ENCODE measurements around the gene HSPA1B. TPM values are rescaled to one million over a fixed set of nuclear protein-coding genes. Genes with fewer than 3 reads are reported as not detected.
"Not testable (repeated sequence)": the region's sequence is repeated elsewhere in the genome, so short reads cannot be mapped to it uniquely, and the experiment has no call there.

Gene HSPA1B
- total and polyA plus RNA-seq, 2 experiments from 2014 or later: 111 to 172 TPM

- TF ChIP-seq EZH2 (IDR thresholded peaks at IDR 0.05; ENCODE audit: borderline replicate concordance) (no peak), EZH2phosphoT487 (IDR thresholded peaks at IDR 0.05; ENCODE audit: low read depth, severe bottlenecking, unreplicated experiment) (no peak)
- TF ChIP-seq, protein P1, sequence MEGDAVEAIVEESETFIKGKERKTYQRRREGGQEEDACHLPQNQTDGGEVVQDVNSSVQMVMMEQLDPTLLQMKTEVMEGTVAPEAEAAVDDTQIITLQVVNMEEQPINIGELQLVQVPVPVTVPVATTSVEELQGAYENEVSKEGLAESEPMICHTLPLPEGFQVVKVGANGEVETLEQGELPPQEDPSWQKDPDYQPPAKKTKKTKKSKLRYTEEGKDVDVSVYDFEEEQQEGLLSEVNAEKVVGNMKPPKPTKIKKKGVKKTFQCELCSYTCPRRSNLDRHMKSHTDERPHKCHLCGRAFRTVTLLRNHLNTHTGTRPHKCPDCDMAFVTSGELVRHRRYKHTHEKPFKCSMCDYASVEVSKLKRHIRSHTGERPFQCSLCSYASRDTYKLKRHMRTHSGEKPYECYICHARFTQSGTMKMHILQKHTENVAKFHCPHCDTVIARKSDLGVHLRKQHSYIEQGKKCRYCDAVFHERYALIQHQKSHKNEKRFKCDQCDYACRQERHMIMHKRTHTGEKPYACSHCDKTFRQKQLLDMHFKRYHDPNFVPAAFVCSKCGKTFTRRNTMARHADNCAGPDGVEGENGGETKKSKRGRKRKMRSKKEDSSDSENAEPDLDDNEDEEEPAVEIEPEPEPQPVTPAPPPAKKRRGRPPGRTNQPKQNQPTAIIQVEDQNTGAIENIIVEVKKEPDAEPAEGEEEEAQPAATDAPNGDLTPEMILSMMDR (IDR thresholded peaks at IDR 0.05; ENCODE audit: poor library complexity): no peak
- 78% methylated on average over 21 of the region's 21 CpGs for WGBS (ENCODE audit: low lambda C conversion rate, missing lambda C conversion rate)
These were observed 37.9 kb downstream of the HSPA1B start for GRCh38 chr6:31865205-31866118.

DNA sequence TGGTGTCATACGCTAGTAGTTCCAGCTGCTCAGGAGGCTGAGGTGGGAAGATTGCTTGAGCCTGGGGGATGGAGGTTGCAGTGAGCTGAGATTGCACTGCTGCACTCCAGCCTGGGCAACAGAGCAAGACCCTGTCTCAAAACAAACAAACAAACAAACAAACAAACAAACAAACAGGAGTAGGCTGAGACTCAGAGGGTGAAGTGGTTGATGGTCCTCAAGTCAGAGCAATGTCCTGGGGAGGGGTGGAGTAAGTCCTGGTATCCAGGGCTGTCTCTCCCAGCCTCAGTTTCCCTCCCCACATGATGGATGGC, 41.1 kb downstream of the HSPA1B start:
- H3K79me2 ChIP-seq; H3K9me2 ChIP-seq (replicated peaks; ENCODE audit: insufficient read depth); DNase-seq (ENCODE audit: low spot score); H3K27ac ChIP-seq; H3K4me2 ChIP-seq; H3K27me3 ChIP-seq; H2AFZ ChIP-seq; H3K36me3 ChIP-seq (replicated peaks; ENCODE audit: insufficient read depth, low read depth); H3K4me1 ChIP-seq (ENCODE audit: insufficient read depth); H3K4me3 ChIP-seq; H4K20me1 ChIP-seq (ENCODE audit: insufficient read depth, poor library complexity, severe bottlenecking); H3K9me3 ChIP-seq (ENCODE audit: low read depth): not testable (repeated sequence)
- WGBS (ENCODE audit: low lambda C conversion rate, missing lambda C conversion rate): 90% methylated on average over 1 of the region's 1 CpG

More at GRCh38 chr6:31865205-31866118, 37.9 kb downstream of the HSPA1B start:
- Histone ChIP-seq H2AFZ (no peak overlapping the region), H3K27me3 (no peaks in the 10 kb centered on the region), H3K9me2 (replicated peaks; ENCODE audit: insufficient read depth) (no peaks in the 10 kb centered on the region), H3K4me3 (no peak overlapping the region), H3K4me1 (ENCODE audit: insufficient read depth) (peaks cover 5% of the 10 kb centered on the region), H3K36me3 (replicated peaks; ENCODE audit: insufficient read depth, low read depth) (no peaks in the 10 kb centered on the region), H3K79me2 (peaks cover 19% of the 10 kb centered on the region), H3K27ac (peak overlapping the region; percentile 11), H4K20me1 (ENCODE audit: insufficient read depth, poor library complexity, severe bottlenecking) (peaks cover 2% of the 10 kb centered on the region), H3K9me3 (ENCODE audit: low read depth) (no peaks in the 10 kb centered on the region), H3K4me2 (no peak overlapping the region)
- peak; percentile 38 for DNase-seq (ENCODE audit: low spot score)

- H3K4me3 ChIP-seq: no peak overlapping the region
- no peaks in the 10 kb centered on the region for H4K20me1 ChIP-seq (ENCODE audit: insufficient read depth, poor library complexity, severe bottlenecking)
- H3K9me2 ChIP-seq (replicated peaks; ENCODE audit: insufficient read depth): no peaks in the 10 kb centered on the region
- H3K36me3 ChIP-seq (replicated peaks; ENCODE audit: insufficient read depth, low read depth): no peaks in the 10 kb centered on the region
- H3K9me3 ChIP-seq (ENCODE audit: low read depth): no peaks in the 10 kb centered on the region
- H2AFZ ChIP-seq: no peak overlapping the region
- no peak overlapping the region for H3K27ac ChIP-seq
- H3K4me1 ChIP-seq (ENCODE audit: insufficient read depth): peaks cover 1% of the 10 kb centered on the region
- no peak for DNase-seq (ENCODE audit: low spot score)
- TF ChIP-seq, protein P1 (IDR thresholded peaks at IDR 0.05; ENCODE audit: poor library complexity): no peak
- TF ChIP-seq EZH2phosphoT487 (IDR thresholded peaks at IDR 0.05; ENCODE audit: low read depth, severe bottlenecking, unreplicated experiment) (no peak), EZH2 (IDR thresholded peaks at IDR 0.05; ENCODE audit: borderline replicate concordance) (no peak)
- WGBS (ENCODE audit: low lambda C conversion rate, missing lambda C conversion rate): 90% methylated on average over 8 of the region's 8 CpGs
- no peaks in the 10 kb centered on the region for H3K79me2 ChIP-seq
- H3K4me2 ChIP-seq: no peak overlapping the region
- H3K27me3 ChIP-seq: no peaks in the 10 kb centered on the region
These were observed 41.8 kb downstream of the HSPA1B start for GRCh38 chr6:31869343-31869742.

DNA sequence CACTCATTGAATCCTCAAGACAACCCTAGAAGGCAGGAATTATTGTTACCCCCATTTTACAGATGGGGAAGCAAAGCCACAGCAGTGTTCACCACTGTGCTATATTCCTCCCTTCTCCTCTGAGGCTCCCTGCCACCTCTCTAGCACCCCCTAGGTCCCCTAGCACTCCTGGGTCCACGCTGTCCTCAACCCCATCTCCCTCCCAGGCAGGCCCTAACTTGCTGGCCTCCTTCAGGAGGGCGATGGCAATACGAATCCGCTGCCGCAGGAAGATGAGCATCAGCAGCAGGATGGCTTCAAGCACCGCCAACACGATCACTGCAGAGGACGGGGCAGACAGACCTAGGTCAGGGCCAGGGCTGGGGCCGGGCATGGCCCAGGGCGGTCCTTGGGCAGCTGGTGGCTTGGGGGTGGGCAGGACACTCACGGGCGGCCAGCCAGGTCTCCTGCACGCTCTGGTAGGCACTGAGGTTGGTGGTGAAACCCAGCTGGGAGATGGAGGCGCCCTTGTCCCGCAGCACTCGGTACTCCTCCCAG, 42.9 kb downstream of the HSPA1B start:
- H3K27me3 ChIP-seq: no peaks in the 10 kb centered on the region
- no peak overlapping the region for H2AFZ ChIP-seq
- TF ChIP-seq, protein P1 (IDR thresholded peaks at IDR 0.05; ENCODE audit: poor library complexity): no peak
- TF ChIP-seq EZH2phosphoT487 (IDR thresholded peaks at IDR 0.05; ENCODE audit: low read depth, severe bottlenecking, unreplicated experiment) (no peak), EZH2 (IDR thresholded peaks at IDR 0.05; ENCODE audit: borderline replicate concordance) (no peak)
- H3K9me3 ChIP-seq (ENCODE audit: low read depth): no peaks in the 10 kb centered on the region
- peak; percentile 8 for DNase-seq (ENCODE audit: low spot score)
- no peaks in the 10 kb centered on the region for H3K36me3 ChIP-seq (replicated peaks; ENCODE audit: insufficient read depth, low read depth)
- no peaks in the 10 kb centered on the region for H3K4me1 ChIP-seq (ENCODE audit: insufficient read depth)
- no peaks in the 10 kb centered on the region for H3K9me2 ChIP-seq (replicated peaks; ENCODE audit: insufficient read depth)
- H3K4me3 ChIP-seq: no peak overlapping the region
- WGBS (ENCODE audit: low lambda C conversion rate, missing lambda C conversion rate): 86% methylated on average over 16 of the region's 16 CpGs
- no peak overlapping the region for H3K4me2 ChIP-seq
- no peaks in the 10 kb centered on the region for H4K20me1 ChIP-seq (ENCODE audit: insufficient read depth, poor library complexity, severe bottlenecking)
- H3K79me2 ChIP-seq: no peaks in the 10 kb centered on the region
- H3K27ac ChIP-seq: no peak overlapping the region

Data from hepatocyte (in vitro differentiated cells).